Neural cell (in vitro differentiated cells): Measurements from ENCODE around the gene SLC22A14. TPM values are rescaled to one million over a fixed set of nuclear protein-coding genes. Genes with fewer than 3 reads are reported as not detected.

Source experiments
- H2AFZ ChIP-seq: fragments of 200-600, 300-800 bp; sonication (generic), shearing (Covaris generic); 2 replicates; pipeline ENCODE4 v1.6.0; 2014; ENCODE audit warnings: low read depth, mild to moderate bottlenecking, antibody characterized with exemption, low read length, moderate library complexity
- H3F3A ChIP-seq: fragments of 200-600 bp; shearing (Covaris generic); 2 replicates; pipeline ENCODE4 v1.6.1; 2016; ENCODE audit warnings: mild to moderate bottlenecking, moderate library complexity, mixed read lengths, antibody characterized with exemption, low read length; ENCODE audit not compliant: insufficient read depth, poor library complexity, severe bottlenecking
- H3K27ac ChIP-seq: fragments of 200-600, 300-800 bp; sonication (generic), shearing (Covaris generic); 2 replicates; pipeline ENCODE4 v1.5.1; 2014; ENCODE audit warnings: mild to moderate bottlenecking, low read length, moderate library complexity
- H3K27me3 ChIP-seq: fragments of 300-800, 200-600 bp; sonication (generic), shearing (Covaris generic); 2 replicates; pipeline ENCODE4 v1.6.0; 2014; ENCODE audit warnings: mild to moderate bottlenecking, low read depth, low read length, moderate library complexity; ENCODE audit not compliant: insufficient read depth
- H3K36me3 ChIP-seq: fragments of 300-800, 200-600 bp; sonication (generic), shearing (Covaris generic); 2 replicates; pipeline ENCODE4 v1.5.1; 2014; ENCODE audit warnings: mild to moderate bottlenecking, antibody characterized with exemption, low read length, moderate library complexity; ENCODE audit not compliant: insufficient read depth
- H3K4me2 ChIP-seq: fragments of 300-800, 200-600 bp; sonication (generic), shearing (Covaris generic); 2 replicates; pipeline ENCODE4 v1.6.0; 2014; ENCODE audit warnings: mild to moderate bottlenecking, low read length
- H3K4me3 ChIP-seq: fragments of 300-800, 200-600 bp; sonication (generic), shearing (Covaris generic); 2 replicates; pipeline ENCODE4 v1.5.1; 2014; ENCODE audit warnings: mild to moderate bottlenecking, low read length, moderate library complexity
- H3K79me2 ChIP-seq: fragments of 200-600 bp; shearing (Covaris generic); replicated peaks from 2 replicates; pipeline ENCODE4 v1.6.0; 2014; ENCODE audit warnings: mild to moderate bottlenecking, low read length, moderate library complexity; ENCODE audit not compliant: insufficient read depth
- H3K9ac ChIP-seq: fragments of 300-800, 200-600 bp; sonication (generic), shearing (Covaris generic); 2 replicates; pipeline ENCODE4 v1.6.1; 2016; ENCODE audit warnings: mild to moderate bottlenecking, low read length, mixed read lengths
- H3K9me2 ChIP-seq: fragments of 200-600 bp; shearing (Covaris generic); 2 replicates; pipeline ENCODE4 v1.6.1; 2016; ENCODE audit warnings: mild to moderate bottlenecking, low read length, mixed read lengths; ENCODE audit not compliant: insufficient read depth
- H3K9me3 ChIP-seq: fragments of 200-600, 300-800 bp; sonication (generic), shearing (Covaris generic); 2 replicates; pipeline ENCODE4 v1.6.1; 2016; ENCODE audit warnings: mild to moderate bottlenecking, mixed run types, low read length, moderate library complexity, mixed read lengths
- H4K20me1 ChIP-seq: fragments of 200-600 bp; shearing (Covaris generic); 2 replicates; pipeline ENCODE4 v1.6.1; 2016; ENCODE audit warnings: mild to moderate bottlenecking, mixed run types; ENCODE audit not compliant: insufficient read depth
- EP300 ChIP-seq: fragments of 450-650 bp; conservative IDR thresholded peaks from 2 replicates; pipeline ENCODE4 v1.6.1; 2014; ENCODE audit warnings: antibody characterized with exemption, mild to moderate bottlenecking, moderate library complexity; ENCODE audit not compliant: poor library complexity, severe bottlenecking
- EZH2 ChIP-seq: fragments of 200-600, 300-800 bp; shearing (Covaris generic), sonication (generic); IDR thresholded peaks from 2 replicates; pipeline ENCODE4 v1.6.1; 2014; ENCODE audit warnings: antibody characterized with exemption, low read length, borderline replicate concordance, mild to moderate bottlenecking; ENCODE audit not compliant: insufficient read depth, poor library complexity, severe bottlenecking
- MXI1 ChIP-seq: fragments of 450-650 bp; conservative IDR thresholded peaks from 2 replicates; pipeline ENCODE4 v1.6.1; 2014; ENCODE audit warnings: antibody characterized with exemption, mild to moderate bottlenecking; ENCODE audit not compliant: poor library complexity, severe bottlenecking
- POLR2AphosphoS5 ChIP-seq: IDR thresholded peaks from 2 replicates; pipeline ENCODE4 v1.6.1; 2012
- RAD21 ChIP-seq: fragments of 450-650 bp; conservative IDR thresholded peaks from 2 replicates; pipeline ENCODE4 v1.6.1; 2014; ENCODE audit warnings: antibody characterized with exemption, mild to moderate bottlenecking, moderate library complexity
- SMC3 ChIP-seq: fragments of 450-650 bp; conservative IDR thresholded peaks from 2 replicates; pipeline ENCODE4 v1.6.1; 2014; ENCODE audit warnings: antibody characterized with exemption, mild to moderate bottlenecking, moderate library complexity; ENCODE audit not compliant: poor library complexity
- TAF1 ChIP-seq: IDR thresholded peaks from 2 replicates; pipeline ENCODE4 v1.6.1; 2012; ENCODE audit warnings: low read depth
- polyA plus RNA-seq: library from polyadenylated mRNA; depleted of rRNA; stranded (reverse); fragments of >200 nt; gene quantifications from 2 replicates; pipeline ENCODE4 v1.2.3, GENCODE V29; 2014
- TF ChIP-seq, protein P1 (sequence below): fragments of 450-650 bp; IDR thresholded peaks from 2 replicates; pipeline ENCODE4 v1.5.1; 2014; ENCODE audit warnings: antibody characterized with exemption, mild to moderate bottlenecking, moderate library complexity; ENCODE audit not compliant: poor library complexity, severe bottlenecking
- TF ChIP-seq, protein P2 (sequence below): IDR thresholded peaks from 2 replicates; pipeline ENCODE4 v1.6.1; 2012; ENCODE audit warnings: borderline replicate concordance

The SLC22A14 gene
- polyA plus RNA-seq, 1 donor from 2014 or later: 0.25 TPM

DNA sequence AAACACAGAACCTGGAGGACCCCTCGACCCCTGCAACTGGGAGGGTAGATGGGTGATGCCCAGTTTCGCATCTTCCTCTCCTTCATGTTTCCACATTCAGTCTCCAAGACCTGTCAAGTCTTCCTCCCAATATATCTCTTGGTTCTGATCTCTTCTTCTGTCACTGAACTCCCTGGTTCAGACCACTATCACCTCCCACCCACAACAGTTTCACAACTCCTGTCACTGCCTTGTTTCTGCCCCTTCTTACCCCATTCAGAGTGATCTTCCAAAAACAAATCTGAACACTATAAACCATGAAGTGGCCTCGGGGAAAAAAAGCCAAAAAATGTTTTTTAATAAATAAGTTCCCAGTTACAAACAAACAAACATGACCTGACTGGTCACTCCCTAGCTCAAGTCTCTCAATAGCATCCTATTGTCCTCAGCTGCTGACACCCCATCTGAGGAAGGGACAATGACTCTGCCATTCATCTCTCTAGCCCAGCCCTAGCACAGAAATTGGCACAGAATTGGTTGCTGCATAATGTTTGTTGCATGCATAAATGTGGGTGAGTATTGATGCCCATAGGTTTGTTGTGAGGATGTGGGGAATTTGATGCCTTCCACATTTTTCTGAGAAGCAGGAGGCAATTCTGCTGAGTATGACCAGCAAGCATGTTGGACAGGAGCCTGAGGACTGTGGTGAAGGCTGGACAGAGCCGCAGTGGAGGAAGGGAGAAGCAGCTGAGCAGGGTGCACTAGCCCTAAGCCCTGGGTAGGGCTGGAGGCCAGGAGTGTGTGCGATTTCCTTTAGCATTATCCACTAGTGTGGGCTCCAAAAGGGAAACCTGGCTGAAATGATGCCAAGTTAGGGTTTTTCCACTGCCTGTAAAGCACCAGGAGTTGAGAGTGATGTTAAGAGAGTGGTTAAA is 52.3 kb downstream of the SLC22A14 start:
- no peak overlapping the region for H2AFZ ChIP-seq
- no peaks in the 10 kb centered on the region for H3K36me3 ChIP-seq
- no peaks in the 10 kb centered on the region for H3K9me3 ChIP-seq

DNA sequence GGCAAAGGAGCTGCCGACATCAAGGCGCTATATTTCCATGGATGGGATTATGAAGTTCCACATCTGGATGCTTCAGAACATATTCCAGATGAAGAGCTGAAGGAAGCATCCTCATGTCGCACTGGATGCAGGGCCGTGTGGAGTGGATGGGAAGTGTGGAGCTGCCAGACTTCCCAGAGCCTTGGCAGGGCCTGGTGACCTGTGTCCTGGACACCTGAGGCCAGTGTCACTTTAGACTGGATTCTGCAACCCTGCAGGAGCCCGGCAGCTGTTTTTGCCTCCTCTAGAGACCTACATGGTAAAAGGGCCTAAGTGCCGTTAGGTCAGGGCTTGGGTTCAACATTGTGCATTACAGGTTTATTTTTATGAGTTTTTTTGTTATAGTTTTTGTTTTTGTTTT is 53.2 kb downstream of the SLC22A14 start:
- no peak overlapping the region for H3K4me2 ChIP-seq
- H3K27ac ChIP-seq: no peak overlapping the region
- H3F3A ChIP-seq: no peaks in the 10 kb centered on the region
- no peaks in the 10 kb centered on the region for H3K27me3 ChIP-seq
- no peaks in the 10 kb centered on the region for H3K36me3 ChIP-seq
- no peak overlapping the region for H3K4me3 ChIP-seq
- H3K79me2 ChIP-seq: no peaks in the 10 kb centered on the region
- no peak overlapping the region for H3K9ac ChIP-seq
- TF ChIP-seq EP300 (no peak), TAF1 (no peak), MXI1 (no peak), SMC3 (no peak), EZH2 (no peak), POLR2AphosphoS5 (no peak), RAD21 (no peak)
- TF ChIP-seq, protein P1, sequence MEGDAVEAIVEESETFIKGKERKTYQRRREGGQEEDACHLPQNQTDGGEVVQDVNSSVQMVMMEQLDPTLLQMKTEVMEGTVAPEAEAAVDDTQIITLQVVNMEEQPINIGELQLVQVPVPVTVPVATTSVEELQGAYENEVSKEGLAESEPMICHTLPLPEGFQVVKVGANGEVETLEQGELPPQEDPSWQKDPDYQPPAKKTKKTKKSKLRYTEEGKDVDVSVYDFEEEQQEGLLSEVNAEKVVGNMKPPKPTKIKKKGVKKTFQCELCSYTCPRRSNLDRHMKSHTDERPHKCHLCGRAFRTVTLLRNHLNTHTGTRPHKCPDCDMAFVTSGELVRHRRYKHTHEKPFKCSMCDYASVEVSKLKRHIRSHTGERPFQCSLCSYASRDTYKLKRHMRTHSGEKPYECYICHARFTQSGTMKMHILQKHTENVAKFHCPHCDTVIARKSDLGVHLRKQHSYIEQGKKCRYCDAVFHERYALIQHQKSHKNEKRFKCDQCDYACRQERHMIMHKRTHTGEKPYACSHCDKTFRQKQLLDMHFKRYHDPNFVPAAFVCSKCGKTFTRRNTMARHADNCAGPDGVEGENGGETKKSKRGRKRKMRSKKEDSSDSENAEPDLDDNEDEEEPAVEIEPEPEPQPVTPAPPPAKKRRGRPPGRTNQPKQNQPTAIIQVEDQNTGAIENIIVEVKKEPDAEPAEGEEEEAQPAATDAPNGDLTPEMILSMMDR: no peak
- TF ChIP-seq, protein P2, sequence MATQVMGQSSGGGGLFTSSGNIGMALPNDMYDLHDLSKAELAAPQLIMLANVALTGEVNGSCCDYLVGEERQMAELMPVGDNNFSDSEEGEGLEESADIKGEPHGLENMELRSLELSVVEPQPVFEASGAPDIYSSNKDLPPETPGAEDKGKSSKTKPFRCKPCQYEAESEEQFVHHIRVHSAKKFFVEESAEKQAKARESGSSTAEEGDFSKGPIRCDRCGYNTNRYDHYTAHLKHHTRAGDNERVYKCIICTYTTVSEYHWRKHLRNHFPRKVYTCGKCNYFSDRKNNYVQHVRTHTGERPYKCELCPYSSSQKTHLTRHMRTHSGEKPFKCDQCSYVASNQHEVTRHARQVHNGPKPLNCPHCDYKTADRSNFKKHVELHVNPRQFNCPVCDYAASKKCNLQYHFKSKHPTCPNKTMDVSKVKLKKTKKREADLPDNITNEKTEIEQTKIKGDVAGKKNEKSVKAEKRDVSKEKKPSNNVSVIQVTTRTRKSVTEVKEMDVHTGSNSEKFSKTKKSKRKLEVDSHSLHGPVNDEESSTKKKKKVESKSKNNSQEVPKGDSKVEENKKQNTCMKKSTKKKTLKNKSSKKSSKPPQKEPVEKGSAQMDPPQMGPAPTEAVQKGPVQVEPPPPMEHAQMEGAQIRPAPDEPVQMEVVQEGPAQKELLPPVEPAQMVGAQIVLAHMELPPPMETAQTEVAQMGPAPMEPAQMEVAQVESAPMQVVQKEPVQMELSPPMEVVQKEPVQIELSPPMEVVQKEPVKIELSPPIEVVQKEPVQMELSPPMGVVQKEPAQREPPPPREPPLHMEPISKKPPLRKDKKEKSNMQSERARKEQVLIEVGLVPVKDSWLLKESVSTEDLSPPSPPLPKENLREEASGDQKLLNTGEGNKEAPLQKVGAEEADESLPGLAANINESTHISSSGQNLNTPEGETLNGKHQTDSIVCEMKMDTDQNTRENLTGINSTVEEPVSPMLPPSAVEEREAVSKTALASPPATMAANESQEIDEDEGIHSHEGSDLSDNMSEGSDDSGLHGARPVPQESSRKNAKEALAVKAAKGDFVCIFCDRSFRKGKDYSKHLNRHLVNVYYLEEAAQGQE: no peak
- H3K9me2 ChIP-seq: no peaks in the 10 kb centered on the region
- no peaks in the 10 kb centered on the region for H4K20me1 ChIP-seq
- H3K9me3 ChIP-seq: no peaks in the 10 kb centered on the region
- H2AFZ ChIP-seq: no peak overlapping the region

More for the DNA sequence above, 52.3 kb downstream of the SLC22A14 start:
- TF ChIP-seq SMC3 (no peak), EZH2 (no peak), RAD21 (no peak), TAF1 (no peak), MXI1 (no peak), POLR2AphosphoS5 (no peak), EP300 (no peak)
- TF ChIP-seq, protein P1: no peak
- TF ChIP-seq, protein P2: no peak
- Histone ChIP-seq H3K9ac (no peak overlapping the region), H3K79me2 (no peaks in the 10 kb centered on the region), H3K4me2 (no peak overlapping the region), H3K27ac (no peak overlapping the region), H3F3A (no peaks in the 10 kb centered on the region), H3K27me3 (no peaks in the 10 kb centered on the region), H4K20me1 (no peaks in the 10 kb centered on the region), H3K4me3 (no peak overlapping the region), H3K9me2 (no peaks in the 10 kb centered on the region)
